ENCODE measurements around the gene AGFG2.

Gene AGFG2

GRCh38 chr7:100573691-100574361 lies 34.8 kb downstream of the AGFG2 start, which contains the start of gene SAP25:
TSS of gene SAP25 (minus strand) at chr7:100573900. CDS start at chr7:100573742, 158 bp downstream.
- FAIRE-seq, result no peak

- no peak for FAIRE-seq
These were observed 35.6 kb downstream of the AGFG2 start for GRCh38 chr7:100574362-100575205.

- no peak for FAIRE-seq
These were observed 36.2 kb downstream of the AGFG2 start for GRCh38 chr7:100575206-100575631.

GRCh38 chr7:100575746-100576383 lies 36.9 kb downstream of the AGFG2 start:
- no peak for FAIRE-seq

- FAIRE-seq, result no peak
These were observed 37.5 kb downstream of the AGFG2 start for GRCh38 chr7:100576384-100576993.

GRCh38 chr7:100577103-100577502 lies 38.1 kb downstream of the AGFG2 start:
- no peak for FAIRE-seq

GRCh38 chr7:100577507-100577906 lies 38.5 kb downstream of the AGFG2 start:
- no peak for FAIRE-seq

- no peak for FAIRE-seq
These were observed 39.5 kb downstream of the AGFG2 start for GRCh38 chr7:100578246-100579183.

GRCh38 chr7:100580466-100581283 lies 41.7 kb downstream of the AGFG2 start:
- FAIRE-seq, result peak; percentile 35

- no peak for FAIRE-seq
These were observed 43.1 kb downstream of the AGFG2 start for GRCh38 chr7:100582041-100582579.

GRCh38 chr7:100582650-100583049 lies 43.6 kb downstream of the AGFG2 start:
- FAIRE-seq, result no peak

- FAIRE-seq, result no peak
These were observed 44.4 kb downstream of the AGFG2 start for GRCh38 chr7:100583132-100584053.

- FAIRE-seq, result no peak
These were observed 45.2 kb downstream of the AGFG2 start for GRCh38 chr7:100584054-100584682.

- no peak for FAIRE-seq
These were observed 45.9 kb downstream of the AGFG2 start for GRCh38 chr7:100584683-100585510.

- FAIRE-seq, result no peak
These were observed 46.7 kb downstream of the AGFG2 start, which contains the start of gene LRCH4 for GRCh38 chr7:100585511-100586265. TSS of gene LRCH4 (minus strand) at chr7:100586129. CDS start at chr7:100586100, 29 bp downstream.

- peak; percentile 100 for FAIRE-seq
These were observed 47.4 kb downstream of the AGFG2 start, which contains the start of gene FBXO24 for GRCh38 chr7:100586266-100587025. TSS of gene FBXO24 (plus strand) at chr7:100586328. CDS start at chr7:100586626, 298 bp downstream.
